GM12878 (cell line): Measurements from ENCODE around the gene AHCYL2. TPM values are rescaled to one million over a fixed set of nuclear protein-coding genes. Genes with fewer than 3 reads are reported as not detected.

Experiments
- ATAC-seq: fragments of 200-7000 bp; cut with Tn5 transposase; 3 replicates; pipeline ENCODE4 v1.9.1; 2020; ENCODE audit warnings: mild to moderate bottlenecking, moderate library complexity
- BruUV-seq: library from RNA; stranded (reverse); fragments of 400-500 nt; replicated peaks from 2 replicates; lab custom pipeline; 2021; lab: Mats Ljungman, UMichigan
- CTCF ChIA-PET: fragments of 300-600 bp; sonication (Branson Sonifier 250); formaldehyde crosslinking; extraction: SDS; loops from one replicate; lab custom pipeline; 2021; ENCODE audit warnings: inconsistent platforms; lab: Yijun Ruan, JAX
- POLR2A ChIA-PET: fragments of 350-600 bp; formaldehyde crosslinking; extraction: SDS; loops from one replicate; lab custom pipeline; 2021; ENCODE audit warnings: inconsistent platforms; lab: Charles Lee
- RAD21 ChIA-PET: fragments of 300-600 bp; sonication (Branson Sonifier 250); formaldehyde crosslinking; loops from one replicate; lab custom pipeline; 2023; ENCODE audit warnings: antibody characterized with exemption; ENCODE audit not compliant: unreplicated experiment; lab: Charles Lee
- SMC1A ChIA-PET: fragments of 300-600 bp; sonication (Branson Sonifier 250); formaldehyde crosslinking; loops from one replicate; lab custom pipeline; 2023; ENCODE audit not compliant: unreplicated experiment, uncharacterized antibody; lab: Charles Lee
- DNase-seq: peaks from one replicate; pipeline ENCODE4 v3.0.0-alpha.2; 2011; ENCODE audit warnings: low read depth, low spot score
- FAIRE-seq: peaks from 3 replicates; lab custom pipeline; 2011; peaks lifted over from hg19 to GRCh38; lab: Jason Lieb, UNC
- H2AFZ ChIP-seq: 2 replicates; pipeline ENCODE4 v1.6.0; 2011; ENCODE audit warnings: low read depth, low read length, control low read depth; ENCODE audit not compliant: control insufficient read depth
- H3K27ac ChIP-seq: 2 replicates; pipeline ENCODE4 v1.5.1; 2011; ENCODE audit warnings: control low read depth; ENCODE audit not compliant: control insufficient read depth, insufficient read depth
- H3K27me3 ChIP-seq, 2 experiments: replicated peaks in 1 of 2; 2 replicates each; pipeline versions ENCODE4 v1.6.0 to v1.6.1; 2011; ENCODE audit warnings: low read length in 1 of 2; ENCODE audit not compliant: control insufficient read depth in 2 of 2, insufficient read depth in 2 of 2
- H3K36me3 ChIP-seq, 2 experiments: 2 replicates each; pipeline ENCODE4 v1.5.1; 2011; ENCODE audit warnings: low read length in 1 of 2; ENCODE audit not compliant: control insufficient read depth in 2 of 2, insufficient read depth in 2 of 2
- H3K4me1 ChIP-seq: 2 replicates; pipeline ENCODE4 v1.6.1; 2011; ENCODE audit warnings: mild to moderate bottlenecking, low read length, moderate library complexity, mixed read lengths; ENCODE audit not compliant: control insufficient read depth, insufficient read depth
- H3K4me2 ChIP-seq: 2 replicates; pipeline ENCODE4 v1.6.0; 2011; ENCODE audit warnings: control low read depth; ENCODE audit not compliant: control insufficient read depth, insufficient read depth
- H3K4me3 ChIP-seq: fragments of 200-600 bp; sonication (generic); 2 replicates; pipeline ENCODE4 v1.5.1; 2016
- H3K79me2 ChIP-seq: 2 replicates; pipeline ENCODE4 v1.6.0; 2011; ENCODE audit warnings: low read length; ENCODE audit not compliant: control insufficient read depth, insufficient read depth
- H3K9ac ChIP-seq: 2 replicates; pipeline ENCODE4 v1.8.0; 2011; ENCODE audit warnings: low read length, control low read depth, mixed read lengths; ENCODE audit not compliant: control insufficient read depth, insufficient read depth
- H3K9me3 ChIP-seq: replicated peaks from 3 replicates; pipeline ENCODE4 v1.5.1; 2011; ENCODE audit warnings: mild to moderate bottlenecking, low read length; ENCODE audit not compliant: control insufficient read depth, insufficient read depth
- H4K20me1 ChIP-seq: 2 replicates; pipeline ENCODE4 v1.6.0; 2011; ENCODE audit not compliant: control insufficient read depth, insufficient read depth
- CBX3 ChIP-seq: fragments of 200-600 bp; sonication (generic); IDR thresholded peaks from 2 replicates; pipeline ENCODE4 v1.6.1; 2016; ENCODE audit warnings: low read depth, borderline replicate concordance
- CTCF ChIP-seq, 3 experiments: IDR thresholded peaks in 2 of 3; conservative IDR thresholded peaks in 1 of 3; 2 replicates each; pipeline ENCODE4 v1.5.1; 2011; ENCODE audit warnings: low read depth in 3 of 3, low read length in 3 of 3, mild to moderate bottlenecking in 3 of 3, control low read depth in 2 of 3, moderate library complexity in 2 of 3, inconsistent platforms in 1 of 3, mixed read lengths in 1 of 3; ENCODE audit not compliant: control insufficient read depth in 2 of 3, insufficient read depth in 1 of 3; ENCODE audit errors: extremely low read depth in 1 of 3
- HSF1 ChIP-seq: fragments of 150-350 bp; IDR thresholded peaks from 2 replicates; pipeline ENCODE4 v1.6.1; 2014; ENCODE audit warnings: mild to moderate bottlenecking, low read depth, low read length
- IKZF2 ChIP-seq, 2 experiments: fragments of 450-650 bp; IDR thresholded peaks; 2 replicates each; pipeline ENCODE4 v1.6.1; 2017; ENCODE audit warnings: mild to moderate bottlenecking in 2 of 2, moderate library complexity in 2 of 2
- MEF2B ChIP-seq: fragments of 450-650 bp; IDR thresholded peaks from 2 replicates; pipeline ENCODE4 v1.6.1; 2018; ENCODE audit warnings: mild to moderate bottlenecking, moderate library complexity; ENCODE audit not compliant: partially characterized antibody, poor library complexity, severe bottlenecking
- MTA3 ChIP-seq: IDR thresholded peaks from 2 replicates; pipeline ENCODE4 v1.6.1; 2012; ENCODE audit warnings: low read length, inconsistent platforms, borderline replicate concordance
- MYB ChIP-seq: fragments of 150-350 bp; IDR thresholded peaks from 2 replicates; pipeline ENCODE4 v1.6.1; 2014; ENCODE audit warnings: mild to moderate bottlenecking, low read depth, low read length, borderline replicate concordance
- POLR2A ChIP-seq: IDR thresholded peaks from 2 replicates; pipeline ENCODE4 v1.6.1; 2011; ENCODE audit warnings: low read depth, mild to moderate bottlenecking, low read length
- RAD21 ChIP-seq: IDR thresholded peaks from 2 replicates; pipeline ENCODE4 v1.6.1; 2011; ENCODE audit warnings: mild to moderate bottlenecking, low read depth, low read length, moderate library complexity; ENCODE audit not compliant: insufficient read depth
- REST ChIP-seq: IDR thresholded peaks from 2 replicates; pipeline ENCODE4 v1.6.1; 2012; ENCODE audit warnings: mild to moderate bottlenecking, low read depth, low read length
- SIN3A ChIP-seq: IDR thresholded peaks from 2 replicates; pipeline ENCODE4 v1.6.1; 2012; ENCODE audit warnings: low read depth, low read length, improper control_type of control experiment
- TARDBP ChIP-seq: IDR thresholded peaks from 2 replicates; pipeline ENCODE4 v1.6.1; 2016; ENCODE audit warnings: borderline replicate concordance
- ZBED1 ChIP-seq: IDR thresholded peaks from 2 replicates; pipeline ENCODE4 v1.6.1; 2016; ENCODE audit warnings: borderline replicate concordance
- WGBS: methylation state at CpG from one replicate; pipeline ENCODE4 v1.1.6; 2016; ENCODE audit warnings: low lambda C conversion rate; ENCODE audit not compliant: insufficient replicate concordance, insufficient coverage; ENCODE audit errors: missing lambda C conversion rate; 5-methylcytosine and 5-hydroxymethylcytosine counted together
- in situ Hi-C: fragments of 300-500 bp; cut with MboI; formaldehyde crosslinking; loops from 9 replicates; pipeline ENCODE4 v1.14.3; 2018; ENCODE audit warnings: mixed read lengths
- intact Hi-C: fragments of 100-400 bp; cut with micrococcal nuclease; formaldehyde crosslinking; loops from one replicate; pipeline ENCODE4 v1.14.2; 2022; ENCODE audit not compliant: unreplicated experiment
- polyA plus RNA-seq, 11 experiments: library from polyadenylated mRNA; depleted of rRNA in 4 of 11; unstranded in 6 of 11; stranded (reverse) in 5 of 11; fragments of >200 nt; fragmentation: Nextera tagmentation in 4 of 11; fragmentation: Illumina TruSeq in 1 of 11; extraction: Ambion mirVana in 4 of 11; extraction: Trizol in 1 of 11; gene quantifications; 1 replicate in 1 of 11; 2 replicates in 10 of 11; pipeline versions ENCODE4 v1.2.1 to v1.2.3, GENCODE V29; 2011 to 2016; ENCODE audit warnings: inconsistent platforms in 2 of 11, missing spikeins in 2 of 11, low read depth in 1 of 11
- total RNA-seq, 4 experiments: library from RNA; depleted of rRNA in 3 of 4; stranded (reverse); fragments of >200 nt in 3 of 4; fragmentation: Illumina TruSeq in 1 of 4; extraction: Trizol in 1 of 4; gene quantifications; 2 replicates each; pipeline versions ENCODE4 v1.2.1 to v1.2.3, GENCODE V29; 2013 to 2021

The AHCYL2 gene
- total and polyA plus RNA-seq, 10 of the 15 experiments (the other 5 are each of a cell fraction or from before 2014, with no cell fraction given): 1.7 to 29.1 (median 5.4) TPM

- Histone ChIP-seq H3K4me3 (no peak overlapping the region), H3K4me1 (no peaks in the 10 kb centered on the region), H3K4me2 (no peak overlapping the region), H3K79me2 (no peaks in the 10 kb centered on the region), H2AFZ (no peak overlapping the region), H3K27me3 (no peaks in the 10 kb centered on the region), H4K20me1 (no peaks in the 10 kb centered on the region), H3K9me3 (no peaks in the 10 kb centered on the region), H3K27ac (no peak overlapping the region), H3K9ac (no peak overlapping the region), H3K36me3 (no peaks in the 10 kb centered on the region)
- ChIA-PET RAD21 (no interaction called here), CTCF (no interaction called here), SMC1A (no interaction called here), POLR2A (interaction anchor here (0.7 kb wide), 1 partner anchor 327 kb away, joined by 4 read pairs; no protein-coding TSS in a partner anchor)
- intact Hi-C loops: no loop called here
- DNase-seq: no peak
- FAIRE-seq: no peak
- ATAC-seq: no peak
- TF ChIP-seq SIN3A (no peak), MEF2B (no peak), POLR2A (no peak), CTCF (IDR thresholded peaks at IDR 0.05 in 2 of 3, conservative IDR thresholded peaks at IDR 0.05 in 1 of 3; ENCODE audit: control insufficient read depth in 2 of 3, extremely low read depth in 1 of 3, insufficient read depth in 1 of 3, low read depth in 3 of 3, low read length in 3 of 3) (no peak), RAD21 (no peak), HSF1 (no peak), TARDBP (no peak), CBX3 (no peak), MYB (no peak), REST (no peak), IKZF2 (IDR thresholded peaks at IDR 0.05) (no peak), ZBED1 (no peak), MTA3 (no peak)
- BruUV-seq: no TSS peak
- in situ Hi-C loops: no loop called here
- no CpG with 5 or more reads among the region's 1 CpG for WGBS
Measured at GRCh38 chr7:129281163-129281562, 56.3 kb downstream of the AHCYL2 start.
